Astrocyte (in vitro differentiated cells and primary cell): ENCODE results near the gene MMS19. TPM values are rescaled to one million over a fixed set of nuclear protein-coding genes. Genes with fewer than 3 reads are reported as not detected.

Experiments used
- DNase-seq: peaks from one replicate; pipeline ENCODE4 v3.0.0-alpha.2; 2010; ENCODE audit warnings: low read depth
- FAIRE-seq: peaks from 2 replicates; lab custom pipeline; 2011; peaks lifted over from hg19 to GRCh38; lab: Jason Lieb, UNC
- H2AFZ ChIP-seq: 2 replicates; pipeline ENCODE4 v1.6.0; 2012; ENCODE audit warnings: low read depth, low read length, inconsistent platforms
- H3K27ac ChIP-seq: 2 replicates; pipeline ENCODE4 v1.5.1; 2011; ENCODE audit warnings: low read depth, low read length, inconsistent platforms
- H3K27me3 ChIP-seq: 2 replicates; pipeline ENCODE4 v1.6.0; 2011; ENCODE audit warnings: low read length, inconsistent platforms; ENCODE audit not compliant: insufficient read depth
- H3K36me3 ChIP-seq: 2 replicates; pipeline ENCODE4 v1.5.1; 2011; ENCODE audit warnings: low read length, inconsistent platforms; ENCODE audit not compliant: insufficient read depth
- H3K4me1 ChIP-seq: 2 replicates; pipeline ENCODE4 v1.5.1; 2011; ENCODE audit warnings: low read length, inconsistent platforms; ENCODE audit not compliant: insufficient read depth
- H3K4me2 ChIP-seq: 2 replicates; pipeline ENCODE4 v1.6.0; 2012; ENCODE audit warnings: low read length, inconsistent platforms
- H3K4me3 ChIP-seq: 2 replicates; pipeline ENCODE4 v1.5.1; 2011; ENCODE audit warnings: low read depth, mild to moderate bottlenecking, low read length, inconsistent platforms; ENCODE audit not compliant: insufficient read depth
- H3K79me2 ChIP-seq: 2 replicates; pipeline ENCODE4 v1.6.0; 2012; ENCODE audit warnings: mild to moderate bottlenecking, low read length, inconsistent platforms; ENCODE audit not compliant: insufficient read depth
- H3K9ac ChIP-seq: 2 replicates; pipeline ENCODE4 v1.6.0; 2012; ENCODE audit warnings: mild to moderate bottlenecking, low read length, inconsistent platforms
- H3K9me3 ChIP-seq: 2 replicates; pipeline ENCODE4 v1.5.1; 2012; ENCODE audit warnings: low read depth, mild to moderate bottlenecking, low read length, inconsistent platforms; ENCODE audit not compliant: insufficient read depth
- H4K20me1 ChIP-seq: 2 replicates; pipeline ENCODE4 v1.6.0; 2012; ENCODE audit warnings: low read length, inconsistent platforms; ENCODE audit not compliant: insufficient read depth
- H3K27ac Mint-ChIP-seq: one replicate; pipeline ENCODE4 v1.8.0; 2021; ENCODE audit warnings: mild to moderate bottlenecking, mixed read lengths; ENCODE audit not compliant: unreplicated experiment
- H3K27me3 Mint-ChIP-seq: one replicate; pipeline ENCODE4 v1.8.0; 2021; ENCODE audit warnings: low read depth, mixed read lengths; ENCODE audit not compliant: unreplicated experiment
- H3K36me3 Mint-ChIP-seq: one replicate; pipeline ENCODE4 v1.8.0; 2021; ENCODE audit warnings: low read depth, mixed read lengths; ENCODE audit not compliant: unreplicated experiment
- H3K4me1 Mint-ChIP-seq: one replicate; pipeline ENCODE4 v1.8.0; 2021; ENCODE audit warnings: low read depth, mixed read lengths; ENCODE audit not compliant: unreplicated experiment
- H3K4me3 Mint-ChIP-seq: one replicate; pipeline ENCODE4 v1.8.0; 2021; ENCODE audit warnings: mild to moderate bottlenecking, moderate library complexity, mixed read lengths; ENCODE audit not compliant: unreplicated experiment
- H3K9me3 Mint-ChIP-seq: one replicate; pipeline ENCODE4 v1.8.0; 2021; ENCODE audit warnings: mild to moderate bottlenecking, mixed read lengths; ENCODE audit not compliant: unreplicated experiment
- CTCF ChIP-seq: IDR thresholded peaks from 2 replicates; pipeline ENCODE4 v1.5.1; 2011; ENCODE audit warnings: low read depth, mild to moderate bottlenecking, inconsistent platforms, low read length, moderate library complexity; ENCODE audit not compliant: insufficient read depth
- EZH2 ChIP-seq: IDR thresholded peaks from 2 replicates; pipeline ENCODE4 v1.6.1; 2012; ENCODE audit warnings: mild to moderate bottlenecking, low read length, inconsistent platforms; ENCODE audit not compliant: insufficient read depth
- total RNA-seq: library from RNA; stranded (reverse); gene quantifications from 2 replicates; pipeline ENCODE4 v1.2.1, GENCODE V29; 2021

MMS19 gene
- total RNA-seq, 1 donor from 2014 or later, result 84.4 TPM

GRCh38 chr10:97494151-97494550 lies 4.1 kb downstream of the MMS19 start:
- Histone ChIP-seq H3K79me2 (peaks cover 90% of the 10 kb centered on the region), H3K9me3 (no peaks in the 10 kb centered on the region), H3K36me3 (no peaks in the 10 kb centered on the region), H3K4me1 (peaks cover 15% of the 10 kb centered on the region), H3K27ac (no peak overlapping the region), H3K27me3 (no peaks in the 10 kb centered on the region), H2AFZ (no peak overlapping the region), H3K4me3 (no peak overlapping the region), H3K9ac (no peak overlapping the region), H3K4me2 (no peak overlapping the region), H4K20me1 (peaks cover 71% of the 10 kb centered on the region)
- TF ChIP-seq EZH2 (no peak), CTCF (no peak)
- Mint-ChIP-seq H3K27me3 (no peaks in the 10 kb centered on the region), H3K4me1 (peaks cover 38% of the 10 kb centered on the region), H3K27ac (peak overlapping the region; percentile 34), H3K9me3 (no peaks in the 10 kb centered on the region), H3K36me3 (no peaks in the 10 kb centered on the region), H3K4me3 (peak overlapping the region; percentile 28)
- FAIRE-seq (no peak), DNase-seq (no peak)

- DNase-seq (no peak), FAIRE-seq (no peak)
- H3K4me2 ChIP-seq, result no peak overlapping the region
- H3K9ac ChIP-seq, result no peak overlapping the region
- Mint-ChIP-seq H3K36me3 (peaks cover 2% of the 10 kb centered on the region), H3K9me3 (no peaks in the 10 kb centered on the region), H3K4me3 (no peak overlapping the region), H3K4me1 (peaks cover 29% of the 10 kb centered on the region), H3K27me3 (no peaks in the 10 kb centered on the region), H3K27ac (no peak overlapping the region)
- H3K36me3 ChIP-seq, result no peaks in the 10 kb centered on the region
- no peaks in the 10 kb centered on the region for H3K4me1 ChIP-seq
- no peak for TF ChIP-seq EZH2
- no peak for TF ChIP-seq CTCF
- H3K27ac ChIP-seq, result no peak overlapping the region
- no peaks in the 10 kb centered on the region for H3K9me3 ChIP-seq
- no peak overlapping the region for H3K4me3 ChIP-seq
- peaks cover 98% of the 10 kb centered on the region for H3K79me2 ChIP-seq
- no peaks in the 10 kb centered on the region for H3K27me3 ChIP-seq
- peaks cover 84% of the 10 kb centered on the region for H4K20me1 ChIP-seq
- H2AFZ ChIP-seq, result no peak overlapping the region
Measured at GRCh38 chr10:97490592-97490991, 7.6 kb downstream of the MMS19 start.

GRCh38 chr10:97485647-97486281 lies 12.5 kb downstream of the MMS19 start:
- Histone ChIP-seq H4K20me1 (peaks cover 74% of the 10 kb centered on the region), H3K4me3 (no peak overlapping the region), H3K9me3 (no peaks in the 10 kb centered on the region), H3K79me2 (peaks cover 84% of the 10 kb centered on the region), H3K27ac (no peak overlapping the region), H3K4me2 (no peak overlapping the region), H3K4me1 (no peaks in the 10 kb centered on the region), H3K9ac (no peak overlapping the region), H2AFZ (no peak overlapping the region), H3K36me3 (peaks cover 7% of the 10 kb centered on the region), H3K27me3 (no peaks in the 10 kb centered on the region)
- Mint-ChIP-seq H3K9me3 (no peaks in the 10 kb centered on the region), H3K4me3 (no peak overlapping the region), H3K36me3 (peaks cover 7% of the 10 kb centered on the region), H3K4me1 (peaks cover 20% of the 10 kb centered on the region), H3K27me3 (no peaks in the 10 kb centered on the region), H3K27ac (no peak overlapping the region)
- FAIRE-seq (no peak), DNase-seq (no peak)
- TF ChIP-seq CTCF (no peak), EZH2 (no peak)
